A549 (cell line): Measurements from ENCODE around the gene PPP6R3. TPM values are rescaled to one million over a fixed set of nuclear protein-coding genes. Genes with fewer than 3 reads are reported as not detected.

ENCODE experiments used
- ATAC-seq, 2 experiments: fragments of 200-7000 bp in 1 of 2; fragments of >200 bp in 1 of 2; cut with Nextera tagmentation in 1 of 2; cut with Tn5 transposase in 1 of 2; 3 replicates each; pipeline versions ENCODE4 v1.8.0 to v1.9.1; 2018 to 2020; ENCODE audit warnings: mild to moderate bottlenecking in 1 of 2, moderate library complexity in 1 of 2
- CTCF ChIA-PET: fragments of 300-600 bp; sonication (Branson Sonifier 250); formaldehyde crosslinking; extraction: SDS; loops from one replicate; lab custom pipeline; 2021; ENCODE audit warnings: antibody characterized with exemption, inconsistent platforms; lab: Yijun Ruan, JAX
- POLR2A ChIA-PET: fragments of 350-600 bp; formaldehyde crosslinking; extraction: SDS; loops from one replicate; lab custom pipeline; 2021; ENCODE audit warnings: antibody characterized with exemption, inconsistent platforms; lab: Yijun Ruan, JAX
- DNase-seq, 2 experiments: peaks; one replicate each; pipeline versions ENCODE4 v3.0.0 to v3.0.0-alpha.2; 2011 to 2016; ENCODE audit warnings: low read depth in 1 of 2, low spot score in 1 of 2
- FAIRE-seq: peaks from 2 replicates; lab custom pipeline; 2011; peaks lifted over from hg19 to GRCh38; lab: Jason Lieb, UNC
- H3K27ac ChIP-seq, 2 experiments: fragments of >200 bp; sonication (Bioruptor Twin); formaldehyde crosslinking; 3 replicates each; pipeline ENCODE4 v1.5.1; 2016 to 2017
- H3K4me1 ChIP-seq: fragments of >200 bp; sonication (Bioruptor Twin); formaldehyde crosslinking; 3 replicates; pipeline ENCODE4 v1.6.1; 2016
- H3K4me2 ChIP-seq: fragments of >200 bp; sonication (Bioruptor Twin); formaldehyde crosslinking; 3 replicates; pipeline ENCODE4 v1.6.1; 2016
- H3K4me3 ChIP-seq: fragments of >200 bp; sonication (Bioruptor Twin); formaldehyde crosslinking; 3 replicates; pipeline ENCODE4 v1.5.1; 2016
- H3K9me3 ChIP-seq: fragments of >200 bp; sonication (Bioruptor Twin); formaldehyde crosslinking; 3 replicates; pipeline ENCODE4 v1.6.1; 2016
- CBX8 ChIP-seq: fragments of 200-600 bp; sonication (generic); IDR thresholded peaks from 2 replicates; pipeline ENCODE4 v1.6.1; 2016
- CHD2 ChIP-seq: fragments of 150-350 bp; IDR thresholded peaks from 2 replicates; pipeline ENCODE4 v1.6.1; 2014; ENCODE audit warnings: low read length; ENCODE audit not compliant: partially characterized antibody
- CHD4 ChIP-seq: fragments of 200-600 bp; sonication (generic); IDR thresholded peaks from 2 replicates; pipeline ENCODE4 v1.6.1; 2016; ENCODE audit warnings: antibody characterized with exemption, mild to moderate bottlenecking, borderline replicate concordance
- FOSB ChIP-seq: fragments of 250-450 bp; sonication (Bioruptor Pico); IDR thresholded peaks from 2 replicates; pipeline ENCODE4 v1.5.0; 2020; ENCODE audit warnings: mild to moderate bottlenecking, moderate library complexity
- FOSL2 ChIP-seq, 2 experiments: fragments of 450-650 bp in 1 of 2; fragments of >200 bp in 1 of 2; sonication (Bioruptor Twin) in 1 of 2; formaldehyde crosslinking; IDR thresholded peaks; 2 replicates each; pipeline versions ENCODE4 v1.5.0 to v1.6.1; 2016 to 2020; ENCODE audit warnings: mild to moderate bottlenecking in 1 of 2, moderate library complexity in 1 of 2
- HDAC2 ChIP-seq: fragments of 200-600 bp; sonication (generic); IDR thresholded peaks from 2 replicates; pipeline ENCODE4 v1.6.1; 2016
- HEYL ChIP-seq: fragments of 250-450 bp; sonication (Bioruptor Pico); IDR thresholded peaks from 2 replicates; pipeline ENCODE4 v1.8.0; 2021; ENCODE audit warnings: mild to moderate bottlenecking, moderate library complexity
- HOXB13 ChIP-seq: fragments of 250-450 bp; sonication (Bioruptor Pico); IDR thresholded peaks from 2 replicates; pipeline ENCODE4 v1.5.0; 2020; ENCODE audit warnings: low read depth, mild to moderate bottlenecking, moderate library complexity
- HOXB5 ChIP-seq: fragments of 250-450 bp; sonication (Bioruptor Pico); IDR thresholded peaks from 2 replicates; pipeline ENCODE4 v1.5.0; 2020; ENCODE audit warnings: mild to moderate bottlenecking, moderate library complexity
- JUN ChIP-seq, 2 experiments: fragments of >200 bp; sonication (Bioruptor Twin); formaldehyde crosslinking; IDR thresholded peaks; 2 replicates in 1 of 2; 3 replicates in 1 of 2; pipeline ENCODE4 v1.6.1; 2016 to 2017
- MAZ ChIP-seq: fragments of 150-350 bp; IDR thresholded peaks from 2 replicates; pipeline ENCODE4 v1.6.1; 2014; ENCODE audit warnings: antibody characterized with exemption, low read depth, low read length, borderline replicate concordance
- NFE2L2 ChIP-seq: fragments of 150-350 bp; conservative IDR thresholded peaks from 2 replicates; pipeline ENCODE4 v1.6.1; 2014; ENCODE audit warnings: low read length
- PHF8 ChIP-seq: fragments of 200-600 bp; sonication (generic); IDR thresholded peaks from 2 replicates; pipeline ENCODE4 v1.6.1; 2016; ENCODE audit warnings: low read depth, mild to moderate bottlenecking, antibody characterized with exemption, moderate library complexity, borderline replicate concordance
- RAD21 ChIP-seq, 2 experiments: fragments of >200 bp in 1 of 2; sonication (Bioruptor Twin) in 1 of 2; formaldehyde crosslinking in 1 of 2; IDR thresholded peaks in 1 of 2; conservative IDR thresholded peaks in 1 of 2; 2 replicates in 1 of 2; 3 replicates in 1 of 2; pipeline ENCODE4 v1.6.1; 2012 to 2018; ENCODE audit warnings: inconsistent platforms in 1 of 2
- RFX5 ChIP-seq: fragments of 450-650 bp; IDR thresholded peaks from 2 replicates; pipeline ENCODE4 v1.7.1; 2014; ENCODE audit warnings: antibody characterized with exemption, mild to moderate bottlenecking, moderate library complexity
- RNF2 ChIP-seq: fragments of 200-600 bp; sonication (generic); IDR thresholded peaks from 2 replicates; pipeline ENCODE4 v1.6.1; 2016; ENCODE audit warnings: low read depth, mild to moderate bottlenecking, antibody characterized with exemption, moderate library complexity, borderline replicate concordance
- SMC3 ChIP-seq: fragments of >200 bp; sonication (Bioruptor Twin); formaldehyde crosslinking; IDR thresholded peaks from 3 replicates; pipeline ENCODE4 v1.6.1; 2018; ENCODE audit warnings: inconsistent platforms
- TFCP2L1 ChIP-seq: fragments of 250-450 bp; sonication (Bioruptor Pico); IDR thresholded peaks from 2 replicates; pipeline ENCODE4 v1.5.0; 2021; ENCODE audit warnings: mild to moderate bottlenecking
- USF2 ChIP-seq: fragments of 450-650 bp; IDR thresholded peaks from 2 replicates; pipeline ENCODE4 v1.6.1; 2014; ENCODE audit warnings: antibody characterized with exemption
- ZSCAN20 ChIP-seq: fragments of 250-450 bp; sonication (Bioruptor Pico); IDR thresholded peaks from 2 replicates; pipeline ENCODE4 v1.8.0; 2022; ENCODE audit warnings: mild to moderate bottlenecking, moderate library complexity
- WGBS: methylation state at CpG from one replicate; pipeline ENCODE4 v1.1.6; 2017; ENCODE audit errors: missing lambda C conversion rate; 5-methylcytosine and 5-hydroxymethylcytosine counted together
- polyA plus RNA-seq, 4 experiments: library from polyadenylated mRNA; depleted of rRNA in 3 of 4; stranded (reverse); fragments of >200 nt; fragmentation: RNase III in 1 of 4; extraction: RNeasy Plus Mini Kit Qiagen cat#74134 plus additional on column Dnase treatment in 1 of 4; gene quantifications; 2 replicates in 3 of 4; 3 replicates in 1 of 4; pipeline ENCODE4 v1.2.3, GENCODE V29; 2011 to 2017
- TF ChIP-seq, protein P1 (sequence below): fragments of 200-600 bp; sonication (generic); IDR thresholded peaks from 2 replicates; pipeline ENCODE4 v1.6.1; 2016; ENCODE audit warnings: antibody characterized with exemption, mild to moderate bottlenecking, moderate library complexity

PPP6R3 gene
- polyA plus RNA-seq, 2 of the 4 experiments (the other 2 are of a cell fraction): 69.7 to 114 TPM

DNA sequence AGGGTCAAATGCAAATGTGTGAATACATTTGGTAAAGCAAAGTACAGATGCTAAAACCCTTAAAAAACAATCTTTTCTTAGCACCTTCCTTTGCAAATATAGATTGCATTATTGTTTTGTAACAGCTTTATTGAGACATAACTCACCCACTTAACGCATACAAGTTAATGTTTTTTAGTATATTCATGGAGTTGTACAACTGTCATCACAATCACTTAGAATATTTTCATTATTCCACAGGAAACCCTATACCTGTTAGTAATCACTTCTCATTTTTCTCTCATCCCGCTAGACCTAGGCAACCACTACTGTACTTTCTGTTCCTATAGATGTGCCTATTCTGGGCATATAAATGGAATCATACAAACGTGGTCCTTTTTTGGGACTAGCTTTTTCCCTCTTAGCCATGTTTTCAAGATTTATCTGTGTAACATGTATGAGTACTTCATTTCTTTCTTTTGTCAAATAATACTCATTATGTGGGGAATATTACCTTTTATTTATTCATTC is 34.7 kb downstream of the PPP6R3 start:
- no peak for ATAC-seq
- TF ChIP-seq CHD4 (no peak), PHF8 (no peak), RFX5 (no peak), FOSL2 (IDR thresholded peaks at IDR 0.05) (no peak), FOSL2 (CRISPR knock-in tag; IDR thresholded peaks at IDR 0.05) (no peak), HEYL (CRISPR knock-in tag) (no peak), MAZ (no peak), CBX8 (no peak), HDAC2 (no peak)
- TF ChIP-seq, protein P1, sequence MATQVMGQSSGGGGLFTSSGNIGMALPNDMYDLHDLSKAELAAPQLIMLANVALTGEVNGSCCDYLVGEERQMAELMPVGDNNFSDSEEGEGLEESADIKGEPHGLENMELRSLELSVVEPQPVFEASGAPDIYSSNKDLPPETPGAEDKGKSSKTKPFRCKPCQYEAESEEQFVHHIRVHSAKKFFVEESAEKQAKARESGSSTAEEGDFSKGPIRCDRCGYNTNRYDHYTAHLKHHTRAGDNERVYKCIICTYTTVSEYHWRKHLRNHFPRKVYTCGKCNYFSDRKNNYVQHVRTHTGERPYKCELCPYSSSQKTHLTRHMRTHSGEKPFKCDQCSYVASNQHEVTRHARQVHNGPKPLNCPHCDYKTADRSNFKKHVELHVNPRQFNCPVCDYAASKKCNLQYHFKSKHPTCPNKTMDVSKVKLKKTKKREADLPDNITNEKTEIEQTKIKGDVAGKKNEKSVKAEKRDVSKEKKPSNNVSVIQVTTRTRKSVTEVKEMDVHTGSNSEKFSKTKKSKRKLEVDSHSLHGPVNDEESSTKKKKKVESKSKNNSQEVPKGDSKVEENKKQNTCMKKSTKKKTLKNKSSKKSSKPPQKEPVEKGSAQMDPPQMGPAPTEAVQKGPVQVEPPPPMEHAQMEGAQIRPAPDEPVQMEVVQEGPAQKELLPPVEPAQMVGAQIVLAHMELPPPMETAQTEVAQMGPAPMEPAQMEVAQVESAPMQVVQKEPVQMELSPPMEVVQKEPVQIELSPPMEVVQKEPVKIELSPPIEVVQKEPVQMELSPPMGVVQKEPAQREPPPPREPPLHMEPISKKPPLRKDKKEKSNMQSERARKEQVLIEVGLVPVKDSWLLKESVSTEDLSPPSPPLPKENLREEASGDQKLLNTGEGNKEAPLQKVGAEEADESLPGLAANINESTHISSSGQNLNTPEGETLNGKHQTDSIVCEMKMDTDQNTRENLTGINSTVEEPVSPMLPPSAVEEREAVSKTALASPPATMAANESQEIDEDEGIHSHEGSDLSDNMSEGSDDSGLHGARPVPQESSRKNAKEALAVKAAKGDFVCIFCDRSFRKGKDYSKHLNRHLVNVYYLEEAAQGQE: no peak
- no peak for DNase-seq
- CTCF ChIA-PET: interaction anchor here (1.6 kb wide), 1 partner anchor 12 kb away, joined by 4 read pairs; no protein-coding TSS in a partner anchor
- H3K4me3 ChIP-seq: no peak overlapping the region
- peaks cover 13% of the 10 kb centered on the region; the same call in 1 of the 3 replicates for H3K4me1 ChIP-seq
- H3K4me2 ChIP-seq: no peak overlapping the region
- FAIRE-seq: no peak
- H3K9me3 ChIP-seq: no peaks in the 10 kb centered on the region
- POLR2A ChIA-PET: no interaction called here
- no peak overlapping the region for H3K27ac ChIP-seq
- WGBS: 76% methylated on average over 3 of the region's 3 CpGs

- TF ChIP-seq USF2 (no peak), FOSB (CRISPR knock-in tag) (no peak), RAD21 (conservative IDR thresholded peaks at IDR 0.05 in 1 of 2, IDR thresholded peaks at IDR 0.05 in 1 of 2) (no peak), TFCP2L1 (CRISPR knock-in tag) (no peak), MAZ (no peak), RNF2 (no peak), CHD2 (no peak), HOXB5 (CRISPR knock-in tag) (no peak), ZSCAN20 (no peak), NFE2L2 (no peak), FOSL2 (IDR thresholded peaks at IDR 0.05) (no peak), FOSL2 (CRISPR knock-in tag; IDR thresholded peaks at IDR 0.05) (no peak), CHD4 (no peak), JUN (IDR thresholded peaks at IDR 0.05) (no peak), HOXB13 (CRISPR knock-in tag) (no peak), CBX8 (no peak), SMC3 (no peak)
- TF ChIP-seq, protein P1: no peak
- DNase-seq: no peak
- POLR2A ChIA-PET: no interaction called here
- no peak overlapping the region for H3K4me2 ChIP-seq
- H3K27ac ChIP-seq: no peak overlapping the region
- no peak for FAIRE-seq
- H3K4me3 ChIP-seq: no peak overlapping the region
- ATAC-seq: no peak
- no peaks in the 10 kb centered on the region for H3K9me3 ChIP-seq
- peaks cover 13% of the 10 kb centered on the region; the same call in 1 of the 3 replicates for H3K4me1 ChIP-seq
- 93% methylated on average over 3 of the region's 3 CpGs for WGBS
- CTCF ChIA-PET: interaction anchor here (1.6 kb wide), 1 partner anchor 11 kb away, joined by 4 read pairs; no protein-coding TSS in a partner anchor
Observed at GRCh38 chr11:68495872-68496271, 35.3 kb downstream of the PPP6R3 start.
